NOMO-1 treated with dmso at 0.1 percent for 144 hours (cell line): ENCODE results near the gene RBFOX2.
"Not testable (repeated sequence)": the region's sequence is repeated elsewhere in the genome, so short reads cannot be mapped to it uniquely, and the experiment has no call there.

ENCODE experiments used
- DNase-seq: peaks from one replicate; lab custom pipeline; 2025; ENCODE audit not compliant: unreplicated experiment; lab: John Stamatoyannopoulos, UW

Gene RBFOX2

GRCh38 chr22:35717572-35717971 is 311.1 kb downstream of the RBFOX2 start, which contains the start of gene APOL5:
TSS of gene APOL5 (plus strand) at chr22:35717872. CDS start at chr22:35717872, 0 bp downstream.
- DNase-seq: no peak

GRCh38 chr22:35712672-35713071 is 316.0 kb downstream of the RBFOX2 start:
- DNase-seq: no peak

GRCh38 chr22:35711336-35711735 is 317.3 kb downstream of the RBFOX2 start:
- no peak for DNase-seq

GRCh38 chr22:35708917-35709316 is 319.7 kb downstream of the RBFOX2 start:
- no peak for DNase-seq

GRCh38 chr22:35708453-35708852 is 320.2 kb downstream of the RBFOX2 start:
- no peak for DNase-seq

GRCh38 chr22:35705141-35705540 is 323.5 kb downstream of the RBFOX2 start:
- no peak for DNase-seq

GRCh38 chr22:35703861-35704584 is 324.6 kb downstream of the RBFOX2 start:
- DNase-seq: no peak

GRCh38 chr22:35699852-35700251 is 328.8 kb downstream of the RBFOX2 start:
- DNase-seq: not testable (repeated sequence)

- DNase-seq: no peak
Observed at GRCh38 chr22:35697142-35697541, 331.5 kb downstream of the RBFOX2 start.

- DNase-seq: no peak
Observed at GRCh38 chr22:35695202-35695601, 333.4 kb downstream of the RBFOX2 start.

- DNase-seq: no peak
Observed at GRCh38 chr22:35690001-35690400, 338.6 kb downstream of the RBFOX2 start.

GRCh38 chr22:35688913-35689675 is 339.5 kb downstream of the RBFOX2 start:
- DNase-seq: no peak
